ENCODE data around the gene MLH3. TPM values are rescaled to one million over a fixed set of nuclear protein-coding genes. Genes with fewer than 3 reads are reported as not detected.

The MLH3 gene
- total and polyA plus RNA-seq, 2 donors (not counting 3 experiments of a cell fraction or from before 2014, with no cell fraction given): 4.8 to 16.5 TPM

GRCh38 chr14:75042035-75042434 is 9.2 kb downstream of the MLH3 start:
- FAIRE-seq (no peak), DNase-seq (ENCODE audit: low read depth, low spot score) (peak; percentile 16)
- H3K9me3 ChIP-seq (replicated peaks; ENCODE audit: control insufficient read depth, insufficient read depth, low read length): no peaks in the 10 kb centered on the region
- dilution Hi-C loops (cut with MboI; ENCODE audit: extremely low pct_ligation_motif_present, low sequenced_read_pairs) (no loop called here), intact Hi-C loops (cut with micrococcal nuclease) (no loop called here)
- TF ChIP-seq MYC (IDR thresholded peaks at IDR 0.05; ENCODE audit: low read depth, low read length): no peak
- TF ChIP-seq POLR2A (IDR thresholded peaks at IDR 0.05; ENCODE audit: low read depth, low read length): no peak
- no peak for TF ChIP-seq GATA2 (IDR thresholded peaks at IDR 0.05; ENCODE audit: insufficient read depth, insufficient read length, low read depth, low read length)
- TF ChIP-seq FOS (IDR thresholded peaks at IDR 0.05; ENCODE audit: borderline replicate concordance, insufficient read depth, low read length): no peak
- TF ChIP-seq JUN (IDR thresholded peaks at IDR 0.05; ENCODE audit: borderline replicate concordance, insufficient read depth, insufficient read length, low read depth): no peak
- no peak for TF ChIP-seq CTCF (IDR thresholded peaks at IDR 0.05; ENCODE audit: extremely low read depth in 1 of 2, insufficient read depth in 1 of 2, low read depth in 1 of 2, low read length in 2 of 2)
- no peak for TF ChIP-seq POLR2AphosphoS5 (IDR thresholded peaks at IDR 0.05; ENCODE audit: insufficient read depth, low read depth, low read length)
- no peak for TF ChIP-seq EZH2 (IDR thresholded peaks at IDR 0.05; ENCODE audit: borderline replicate concordance, low read depth, low read length, severe bottlenecking)
- no peak for TF ChIP-seq MAX (IDR thresholded peaks at IDR 0.05; ENCODE audit: insufficient read depth, insufficient read length)
- no peaks in the 10 kb centered on the region for H3K36me3 ChIP-seq (ENCODE audit: control insufficient read depth in 2 of 2, extremely low read depth in 1 of 2, insufficient read depth in 2 of 2, low read length in 2 of 2)
- H2AFZ ChIP-seq (ENCODE audit: low read depth, low read length): no peak overlapping the region
- no peaks in the 10 kb centered on the region for H4K20me1 ChIP-seq (replicated peaks; ENCODE audit: control insufficient read depth, extremely low read depth, insufficient read depth, low read length)
- no TSS peak for BruUV-seq (replicated peaks)
- H3K9ac ChIP-seq (replicated peaks; ENCODE audit: extremely low read depth, insufficient read depth, low read length): no peak overlapping the region
- CTCF ChIA-PET: interaction anchor here (0.8 to 2.4 kb wide), 5 partner anchors 17 to 262 kb away, joined by 3 to 7 read pairs (median 3); partner anchors contain the start of gene RPS6KL1
- H3K27me3 ChIP-seq (ENCODE audit: control insufficient read depth in 2 of 2, insufficient read depth in 2 of 2, low read length in 2 of 2): no peaks in the 10 kb centered on the region
- POLR2A ChIA-PET: no interaction called here
- peak overlapping the region; percentile 39 for H3K27ac ChIP-seq (ENCODE audit: insufficient read depth, low read depth, low read length)
- H3K4me2 ChIP-seq (ENCODE audit: insufficient read depth, low read length): peak overlapping the region; percentile 62
- H3K9me1 ChIP-seq (replicated peaks; ENCODE audit: control insufficient read depth, extremely low read depth, insufficient read depth, low read length): no peaks in the 10 kb centered on the region
- H3K4me3 ChIP-seq (replicated peaks in 1 of 3; ENCODE audit: insufficient read depth in 1 of 3, low read depth in 1 of 3, low read length in 3 of 3): peak overlapping the region in 1 of 3 experiments; percentile 5
- peaks cover 5% of the 10 kb centered on the region for H3K79me2 ChIP-seq (ENCODE audit: control insufficient read depth, insufficient read depth, low read length)
- H3K4me1 ChIP-seq (ENCODE audit: control insufficient read depth, extremely low read depth, insufficient read depth, low read length): peaks cover 32% of the 10 kb centered on the region

Data from endothelial cell of umbilical vein (primary cell).